CD4-positive, alpha-beta T cell treated with Interleukin-10 for 1 hour (primary cell): ENCODE data around the gene CXCR4.

ENCODE experiments used
- DNase-seq: peaks from one replicate; pipeline ENCODE4 v3.0.0-alpha.2; 2020

The CXCR4 gene

DNA sequence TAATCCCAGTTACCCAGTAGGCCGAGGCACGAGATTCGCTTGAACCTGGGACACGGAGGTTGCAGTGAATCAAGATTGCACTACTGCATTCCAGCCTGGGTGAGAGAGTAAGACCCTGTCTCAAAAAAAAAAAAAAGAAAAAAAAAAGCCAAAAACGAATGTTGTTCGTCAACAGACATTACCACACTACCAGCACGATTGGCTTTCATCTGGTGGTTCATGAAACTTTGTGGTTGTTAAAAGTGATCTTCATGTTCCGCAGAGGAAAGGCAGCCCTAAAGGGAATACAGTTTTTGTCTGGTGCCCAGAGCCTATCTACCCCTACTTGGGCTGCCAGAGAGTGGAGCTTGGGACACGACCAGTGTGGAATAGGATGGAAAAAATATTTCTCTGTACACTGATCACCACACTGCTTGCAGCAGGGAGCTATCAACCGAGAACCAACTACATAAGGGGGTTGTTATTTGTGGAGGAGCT is 13.6 kb upstream of the CXCR4 start:
- DNase-seq = peak; percentile 83

DNA sequence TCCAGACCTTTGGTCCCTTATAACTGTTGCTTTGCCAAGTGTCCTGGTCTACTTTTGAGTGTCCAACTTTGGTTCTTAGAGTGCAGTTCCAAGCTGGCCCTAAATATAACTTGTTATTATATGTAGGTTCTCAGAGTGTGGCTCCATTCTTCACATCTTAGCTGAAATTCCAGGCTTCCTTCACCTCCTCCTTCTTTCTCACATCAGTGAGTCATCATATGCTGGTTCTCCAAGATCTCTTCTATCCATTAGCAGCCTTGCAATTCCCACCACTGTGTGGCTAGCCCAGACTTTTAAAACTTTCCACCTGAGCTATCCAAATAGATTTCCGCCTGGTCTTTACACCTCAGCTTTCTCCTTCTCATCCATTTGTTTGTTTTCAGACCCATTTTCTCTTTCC is 12.6 kb upstream of the CXCR4 start:
- no peak for DNase-seq

DNA sequence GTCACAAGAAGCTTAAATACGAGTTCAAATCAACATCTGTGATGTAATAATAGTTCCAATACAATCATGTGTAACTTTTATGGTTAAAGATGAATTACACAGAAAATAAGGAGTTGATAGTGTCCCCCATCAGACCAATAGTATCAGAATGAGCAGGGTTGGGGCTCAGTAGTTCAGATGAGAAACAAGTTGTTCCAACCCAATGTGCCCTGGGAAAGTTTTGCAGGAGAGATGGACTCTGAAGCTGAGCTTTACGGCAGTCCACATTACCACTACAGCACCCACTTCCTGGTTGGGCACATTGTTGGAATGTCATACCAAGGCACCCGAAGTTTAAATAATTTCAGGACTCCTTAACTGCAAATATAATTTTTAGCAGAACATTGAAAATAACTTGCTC is 12.1 kb upstream of the CXCR4 start:
- DNase-seq = no peak

DNA sequence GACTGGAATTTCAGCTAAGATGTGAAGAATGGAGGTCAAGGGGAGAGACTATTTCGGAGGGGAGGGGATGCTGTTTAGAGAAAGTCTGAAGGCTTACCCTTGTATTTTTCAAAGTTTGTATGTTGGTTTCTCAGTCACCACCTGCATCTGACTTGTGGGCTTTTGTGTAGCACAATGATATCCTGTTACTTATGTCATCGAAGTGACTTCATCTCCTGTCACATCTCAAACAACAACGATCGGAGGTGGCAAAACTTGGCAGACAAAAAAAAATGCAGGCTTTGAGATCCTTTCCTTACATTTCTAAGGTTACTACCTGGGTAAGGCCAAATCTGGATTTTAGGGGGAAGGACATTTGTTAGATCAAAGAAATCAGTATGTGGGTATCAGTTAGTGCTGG is 11.7 kb upstream of the CXCR4 start:
- DNase-seq = peak; percentile 86

DNA sequence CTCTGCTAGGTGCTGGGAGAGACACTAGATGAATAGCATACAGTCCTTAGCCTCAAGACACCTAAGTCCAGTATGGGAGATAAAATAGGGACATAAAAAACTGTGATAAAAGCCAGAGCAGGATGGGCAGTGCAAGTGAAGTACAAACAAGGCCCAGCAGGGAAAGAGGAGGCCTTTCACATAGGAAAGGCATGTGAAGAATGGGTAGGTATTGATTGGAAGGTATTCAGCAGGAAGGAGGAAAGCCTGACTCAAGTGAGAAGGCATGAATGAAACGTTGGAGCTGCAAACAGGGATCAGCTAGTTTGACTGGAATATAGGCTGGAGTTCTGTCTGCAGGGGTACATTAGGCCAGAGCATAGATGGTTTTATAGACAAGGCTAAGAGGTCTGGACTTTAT is 11.0 kb upstream of the CXCR4 start:
- no peak for DNase-seq

DNA sequence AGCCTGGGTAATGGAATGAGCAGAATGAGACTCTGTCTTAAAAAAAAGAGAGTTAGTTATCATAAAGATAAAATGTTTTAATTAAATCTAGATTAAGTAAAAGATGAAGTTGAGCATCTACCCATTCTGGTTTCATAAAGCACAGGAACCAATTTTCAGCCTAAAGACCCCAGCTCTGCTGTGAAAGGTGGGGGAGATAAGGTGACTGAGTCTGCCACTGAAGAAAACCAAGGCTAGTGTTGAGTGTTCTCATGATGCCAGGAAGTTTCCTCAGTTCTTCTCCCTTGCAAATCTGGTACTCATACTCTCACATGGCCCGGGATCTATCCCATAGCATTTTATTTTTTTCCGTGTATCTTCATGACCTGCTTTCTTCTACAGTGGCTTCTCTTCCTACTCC is 10.4 kb upstream of the CXCR4 start:
- no peak for DNase-seq

DNA sequence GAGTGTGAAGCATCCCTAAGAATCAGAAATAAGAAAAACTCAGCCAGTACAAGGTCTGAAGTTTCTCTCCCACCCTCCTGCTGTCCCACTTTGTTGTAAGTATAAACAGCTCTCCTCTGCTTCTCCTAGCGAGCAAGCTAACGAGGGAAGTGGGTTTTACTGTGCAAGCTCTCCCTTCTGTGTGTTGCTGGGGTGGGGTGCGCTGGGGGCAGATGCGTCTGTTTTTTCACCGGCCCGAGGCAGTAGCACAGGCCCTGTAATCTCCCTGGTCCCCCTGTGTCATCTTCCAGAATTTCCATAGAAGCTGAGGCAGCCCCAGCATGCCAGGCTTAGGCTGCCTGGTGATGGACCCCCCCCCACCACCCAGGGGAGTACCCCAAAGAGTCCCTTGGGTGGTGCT is 9.4 kb upstream of the CXCR4 start:
- DNase-seq = peak; percentile 27

DNA sequence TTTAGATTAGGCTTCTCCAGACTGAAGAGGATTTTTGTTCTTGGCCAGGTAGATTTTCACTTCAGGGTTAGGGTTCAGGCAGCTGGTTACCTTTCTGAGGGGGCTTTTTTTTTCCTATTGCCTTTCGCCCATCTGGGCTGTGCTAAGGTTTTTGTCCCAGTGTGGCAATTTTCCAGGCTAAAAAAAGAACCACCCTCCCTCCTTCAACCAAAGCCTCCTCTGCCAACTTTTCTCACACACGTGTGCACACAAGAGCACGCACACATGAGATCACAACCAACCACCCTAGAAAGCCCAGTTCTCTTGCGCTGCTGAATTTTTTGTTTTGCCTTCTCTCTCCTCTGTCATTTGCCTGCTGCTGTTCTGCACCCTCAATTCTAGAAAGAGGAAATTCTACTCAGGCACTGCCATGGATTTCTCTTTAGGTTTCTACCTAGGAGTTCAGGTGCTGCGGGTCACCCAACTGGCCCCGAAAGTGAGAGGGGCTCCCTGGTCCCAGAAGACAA is 8.5 kb upstream of the CXCR4 start:
- DNase-seq = no peak

DNA sequence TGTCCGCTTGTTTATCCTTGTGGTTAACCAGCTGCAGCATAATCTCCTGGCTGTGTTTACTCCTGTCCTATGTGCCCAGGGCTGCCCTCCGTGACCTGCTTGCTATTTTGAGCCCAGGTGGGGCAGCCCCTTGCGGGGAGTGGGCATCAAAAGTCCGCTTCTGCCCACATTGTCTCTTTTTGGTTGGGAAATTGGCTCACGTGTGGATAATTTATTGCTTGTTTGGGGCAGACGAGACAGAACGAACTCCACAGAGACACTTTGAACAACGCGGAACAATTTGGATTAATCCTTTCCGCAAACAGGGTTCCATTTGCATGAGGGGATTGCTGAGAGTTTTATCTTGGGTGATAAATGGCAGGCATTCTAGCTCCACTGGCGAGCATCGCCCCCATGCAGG is 8.1 kb upstream of the CXCR4 start:
- DNase-seq = no peak

DNA sequence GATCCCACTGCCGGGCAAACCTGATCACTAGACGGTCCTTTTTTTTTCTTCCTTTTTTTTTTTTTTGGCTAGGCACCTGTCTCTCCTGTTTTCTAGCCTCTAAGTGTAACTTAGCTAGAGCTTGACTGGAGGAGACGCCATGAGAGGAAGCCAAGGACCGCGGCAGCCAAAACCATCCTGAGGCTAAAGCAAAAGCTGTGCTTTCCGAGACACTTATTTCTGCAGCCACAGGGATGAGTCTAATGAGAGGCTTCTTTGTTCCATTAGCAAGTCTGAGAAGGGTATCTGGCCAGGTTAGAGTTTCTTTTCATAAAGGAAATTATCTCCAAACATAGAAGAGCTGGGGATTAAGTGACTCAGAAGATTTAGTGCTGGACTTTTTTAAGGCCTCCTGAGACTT is 7.3 kb upstream of the CXCR4 start:
- DNase-seq = no peak

DNA sequence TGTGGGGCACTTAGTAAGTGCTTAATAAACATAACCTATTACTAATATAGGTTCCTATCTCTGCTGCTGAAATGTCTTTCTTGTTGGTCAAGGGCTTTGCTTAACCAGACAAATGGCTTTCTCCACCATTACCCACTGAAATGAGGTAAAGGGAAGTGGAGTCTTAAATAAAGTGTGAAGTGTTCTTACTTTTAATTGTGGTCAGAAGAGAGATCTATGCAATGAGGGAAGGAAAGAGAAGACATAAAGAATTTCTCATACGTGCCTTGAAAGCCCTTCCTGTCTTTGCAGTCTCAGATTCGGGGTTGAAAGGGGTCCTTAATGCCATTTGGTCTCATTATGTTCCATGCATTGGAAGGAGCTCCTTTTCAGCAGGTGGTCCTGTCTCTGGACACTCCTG is 6.9 kb upstream of the CXCR4 start:
- DNase-seq = no peak

DNA sequence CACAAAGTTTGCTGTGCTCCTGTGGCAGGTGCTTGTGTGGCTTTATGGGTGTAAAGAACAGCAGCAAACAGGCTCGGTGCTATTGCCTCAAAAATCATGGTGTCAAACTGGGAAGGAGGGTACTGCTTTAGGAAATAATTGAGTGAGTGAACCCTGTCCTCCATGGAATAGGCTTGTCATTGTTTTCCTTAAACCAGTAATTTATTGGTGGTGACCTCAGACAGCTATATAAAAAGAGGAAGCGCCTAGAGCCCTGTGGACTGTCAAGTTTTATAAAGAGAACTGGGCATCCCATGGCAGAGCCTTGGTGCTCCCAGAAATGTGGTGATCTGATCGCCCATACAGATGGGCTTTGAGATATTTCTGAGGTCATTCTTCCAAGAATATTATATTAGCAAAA is 4.7 kb upstream of the CXCR4 start:
- no peak for DNase-seq

DNA sequence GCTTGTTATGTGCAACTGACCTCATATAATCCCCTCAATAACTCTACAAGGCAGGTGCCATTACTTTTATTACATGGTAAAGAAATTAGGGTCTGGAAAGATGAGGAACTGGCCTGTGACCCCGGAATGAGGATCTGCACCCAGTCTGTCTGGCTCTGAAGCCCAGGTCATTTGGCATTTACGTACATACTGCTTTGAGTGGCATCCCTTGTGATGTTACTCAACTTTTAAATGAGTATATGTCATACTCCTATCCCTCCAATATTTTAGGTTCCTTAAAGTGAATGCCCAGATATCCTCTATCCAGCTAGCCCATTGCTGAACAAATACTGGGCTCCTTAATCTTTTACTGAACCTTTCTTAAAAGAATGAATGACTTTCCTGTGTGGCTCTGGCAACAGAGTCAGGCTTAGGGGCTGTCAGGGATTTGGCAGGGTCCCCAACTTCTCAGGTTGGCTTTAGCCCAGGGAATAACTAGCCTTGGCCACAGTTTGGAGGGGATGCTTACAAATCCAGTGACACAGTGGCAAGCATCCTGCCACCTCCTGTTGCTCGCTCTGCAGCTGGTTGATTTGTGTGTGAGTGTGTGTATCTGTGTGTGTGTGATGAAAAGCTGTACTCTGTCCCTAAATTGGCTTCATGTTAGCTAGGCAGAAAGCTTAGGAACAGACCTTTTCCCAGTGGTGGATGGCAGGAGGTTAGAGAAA is 3.4 kb upstream of the CXCR4 start:
- no peak for DNase-seq

DNA sequence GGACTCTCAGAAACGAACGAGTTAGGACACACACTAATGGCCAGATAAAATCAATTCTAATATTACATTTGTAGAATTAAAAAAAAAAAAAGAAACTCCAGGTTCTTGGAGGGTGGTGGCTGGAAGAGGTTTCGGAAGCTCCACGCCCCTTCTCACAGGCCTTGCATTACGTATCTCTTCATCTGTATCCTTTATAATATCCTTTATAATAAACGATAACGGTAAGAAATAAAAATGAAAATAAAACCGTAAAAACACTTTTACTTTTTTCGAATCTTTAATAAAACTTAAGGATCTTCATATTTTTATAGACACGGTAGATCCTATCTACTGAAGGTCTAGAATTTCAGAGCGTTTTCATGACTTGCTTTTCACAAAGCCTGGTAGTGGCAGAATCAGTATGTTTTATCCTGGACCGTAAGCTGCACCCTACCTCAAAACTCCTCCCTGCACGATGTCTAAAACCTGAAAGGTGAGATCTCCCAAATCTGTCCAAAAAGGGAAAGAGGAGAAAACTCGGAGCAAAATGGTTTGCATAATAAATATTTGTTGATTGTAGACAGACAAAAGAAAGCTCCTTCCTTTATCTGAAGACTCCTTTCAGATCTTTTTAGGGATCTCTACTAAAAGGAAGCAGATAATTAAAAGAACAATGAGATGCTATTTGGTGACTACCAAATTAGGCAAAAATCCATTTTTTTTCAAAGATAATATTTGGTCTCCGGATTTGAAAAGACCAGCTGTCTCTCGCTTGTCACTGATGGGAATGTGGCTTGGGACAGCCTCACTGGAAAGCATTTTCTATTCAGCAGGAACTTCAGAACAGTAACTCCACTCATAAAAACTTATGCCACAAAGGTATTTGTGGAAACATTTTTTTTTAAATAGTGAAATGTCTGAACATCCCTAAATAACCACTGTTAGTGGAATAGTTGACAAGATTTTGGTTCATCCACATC is 2.0 kb upstream of the CXCR4 start:
- no peak for DNase-seq

DNA sequence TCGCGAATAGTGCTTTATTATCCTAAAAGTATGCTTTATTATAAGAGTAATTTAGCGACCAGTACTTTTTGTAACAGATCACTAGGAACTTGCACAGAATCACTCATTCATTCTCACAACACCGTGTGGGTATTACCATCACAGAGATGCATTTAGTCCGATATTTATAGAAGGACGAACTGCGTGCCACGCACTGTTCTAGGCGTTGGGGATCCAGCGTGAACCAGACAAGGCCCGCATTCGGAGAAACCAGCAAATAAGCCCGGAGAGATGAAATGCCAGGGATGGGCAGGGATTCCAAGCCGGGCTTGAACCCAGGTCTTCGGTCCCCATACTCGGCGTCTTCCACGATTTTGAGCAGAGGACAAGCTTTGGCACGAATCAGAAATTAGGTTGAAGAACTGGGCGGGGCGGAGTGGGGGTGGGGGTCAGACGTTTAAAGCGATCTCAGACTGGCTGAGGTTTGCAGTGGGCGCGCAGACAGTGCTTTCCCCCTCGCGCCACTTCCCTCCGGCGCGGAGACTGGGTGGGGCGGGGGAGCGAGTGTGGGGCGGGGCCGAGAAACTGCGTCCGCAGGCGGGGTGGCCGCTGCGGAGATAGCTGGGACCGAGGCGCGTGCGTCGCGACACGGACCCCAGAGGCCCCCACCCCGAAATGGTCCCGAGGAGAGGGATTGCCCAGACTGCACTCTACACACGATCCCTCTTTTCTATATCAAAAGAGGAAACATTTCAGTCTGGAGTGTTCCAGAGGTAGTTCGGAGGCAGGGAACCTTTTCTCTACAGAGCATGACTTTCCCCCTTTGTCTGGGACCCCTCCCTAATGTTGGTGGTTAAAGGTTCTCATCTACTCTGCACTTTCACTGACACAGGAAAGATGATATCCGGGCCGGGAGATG is 1.1 kb upstream of the CXCR4 start:
- peak; percentile 91 for DNase-seq

DNA sequence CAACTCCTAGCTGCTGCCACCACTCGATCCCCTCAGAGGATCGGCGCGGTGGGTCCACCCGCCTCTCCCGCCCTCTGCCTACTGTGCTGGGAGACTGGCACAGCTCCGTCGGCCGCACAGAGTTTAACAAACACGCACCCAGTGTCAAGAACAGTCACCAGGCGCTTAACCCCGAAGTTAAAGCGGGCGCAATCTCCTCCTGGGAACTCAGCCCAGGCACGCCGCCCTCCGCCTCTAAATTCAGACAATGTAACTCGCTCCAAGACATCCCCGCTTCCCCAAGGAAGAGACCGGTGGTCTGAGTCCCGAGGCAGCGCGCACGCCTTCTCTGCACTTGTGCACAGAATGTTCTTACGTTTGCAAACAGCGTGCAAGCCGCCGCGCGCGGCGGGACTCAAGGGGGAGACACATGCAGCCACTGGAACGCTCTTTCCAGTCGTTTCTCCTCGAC is 533 bp downstream of the CXCR4 start:
- peak; percentile 60 for DNase-seq

DNA sequence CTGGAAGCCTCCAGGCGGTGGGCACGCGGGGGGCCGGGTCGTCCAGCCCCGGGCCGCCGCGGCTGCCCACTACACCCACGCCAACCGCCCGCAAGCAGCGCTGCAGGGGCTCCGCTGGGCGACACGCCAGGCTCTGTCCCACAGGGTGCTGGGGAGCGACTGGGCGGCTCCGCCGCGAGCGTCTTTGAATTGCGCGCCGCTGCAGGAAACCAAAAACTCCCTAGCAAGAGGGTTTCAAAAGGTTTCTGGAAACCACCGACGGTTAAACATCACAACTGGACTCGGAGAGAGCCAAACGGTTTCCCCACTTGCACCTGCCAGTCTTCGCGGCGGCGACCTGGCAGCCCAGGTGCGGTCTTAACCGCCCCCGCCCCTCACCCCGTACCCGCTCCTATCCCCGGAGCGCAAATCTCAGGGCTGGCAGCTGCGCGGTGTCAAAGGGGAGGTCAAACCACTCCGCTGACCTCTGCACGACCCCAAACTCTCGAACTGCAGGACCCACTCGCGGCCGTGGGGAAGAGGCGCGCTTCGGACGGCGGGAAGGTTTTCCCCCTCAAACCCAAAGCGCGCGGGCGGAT is 1.0 kb downstream of the CXCR4 start:
- DNase-seq = peak; percentile 87

DNA sequence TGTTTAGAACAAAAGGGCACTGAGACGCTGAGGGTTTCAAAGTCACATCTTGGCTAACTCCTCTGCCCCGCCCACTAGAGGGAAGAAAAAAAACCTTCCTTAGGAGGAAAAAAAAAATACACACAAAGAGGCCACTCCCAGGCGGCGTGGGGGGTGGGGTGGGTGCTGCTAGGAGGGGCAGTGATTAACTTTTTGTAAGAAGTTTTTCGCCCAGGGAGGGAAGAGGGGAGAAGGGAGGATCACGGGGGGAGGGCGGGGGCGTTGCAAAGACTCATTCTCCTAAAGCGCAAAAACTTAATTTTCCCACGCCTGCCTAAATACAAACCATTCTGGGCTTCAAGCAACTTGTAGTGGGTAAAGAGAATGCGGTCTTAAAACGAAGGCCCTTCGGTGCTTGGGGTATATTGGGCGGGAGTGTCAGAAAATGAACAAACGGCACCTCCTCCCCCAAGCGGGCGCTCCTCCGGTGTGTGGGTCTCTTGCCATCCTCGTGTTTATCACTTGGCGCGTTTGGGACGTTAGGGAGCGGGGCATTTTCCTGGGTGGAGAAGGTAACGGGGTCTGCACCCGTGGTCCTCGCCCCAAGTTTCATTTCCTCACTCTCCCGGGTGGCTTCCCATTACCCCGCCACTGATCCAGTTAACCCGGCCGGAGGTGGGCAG is 1.7 kb downstream of the CXCR4 start:
- peak; percentile 85 for DNase-seq

DNA sequence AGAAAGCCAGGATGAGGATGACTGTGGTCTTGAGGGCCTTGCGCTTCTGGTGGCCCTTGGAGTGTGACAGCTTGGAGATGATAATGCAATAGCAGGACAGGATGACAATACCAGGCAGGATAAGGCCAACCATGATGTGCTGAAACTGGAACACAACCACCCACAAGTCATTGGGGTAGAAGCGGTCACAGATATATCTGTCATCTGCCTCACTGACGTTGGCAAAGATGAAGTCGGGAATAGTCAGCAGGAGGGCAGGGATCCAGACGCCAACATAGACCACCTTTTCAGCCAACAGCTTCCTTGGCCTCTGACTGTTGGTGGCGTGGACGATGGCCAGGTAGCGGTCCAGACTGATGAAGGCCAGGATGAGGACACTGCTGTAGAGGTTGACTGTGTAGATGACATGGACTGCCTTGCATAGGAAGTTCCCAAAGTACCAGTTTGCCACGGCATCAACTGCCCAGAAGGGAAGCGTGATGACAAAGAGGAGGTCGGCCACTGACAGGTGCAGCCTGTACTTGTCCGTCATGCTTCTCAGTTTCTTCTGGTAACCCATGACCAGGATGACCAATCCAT is 2.7 kb downstream of the CXCR4 start:
- DNase-seq = no peak

DNA sequence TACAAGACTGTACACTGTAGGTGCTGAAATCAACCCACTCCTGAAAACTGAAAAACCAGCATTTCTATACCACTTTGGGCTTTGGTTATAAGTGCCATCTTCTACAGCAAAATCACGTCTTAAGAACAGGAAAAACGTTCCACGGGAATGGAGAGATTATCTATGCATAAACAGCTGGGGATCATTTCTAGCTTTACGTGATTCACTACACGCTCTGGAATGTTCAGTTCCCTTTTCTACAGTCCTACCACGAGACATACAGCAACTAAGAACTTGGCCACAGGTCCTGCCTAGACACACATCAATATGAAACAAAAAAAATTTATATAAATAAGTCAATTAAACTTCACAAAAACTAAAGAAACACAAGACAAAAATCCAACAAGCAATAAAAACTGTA is 3.6 kb downstream of the CXCR4 start:
- DNase-seq = no peak

DNA sequence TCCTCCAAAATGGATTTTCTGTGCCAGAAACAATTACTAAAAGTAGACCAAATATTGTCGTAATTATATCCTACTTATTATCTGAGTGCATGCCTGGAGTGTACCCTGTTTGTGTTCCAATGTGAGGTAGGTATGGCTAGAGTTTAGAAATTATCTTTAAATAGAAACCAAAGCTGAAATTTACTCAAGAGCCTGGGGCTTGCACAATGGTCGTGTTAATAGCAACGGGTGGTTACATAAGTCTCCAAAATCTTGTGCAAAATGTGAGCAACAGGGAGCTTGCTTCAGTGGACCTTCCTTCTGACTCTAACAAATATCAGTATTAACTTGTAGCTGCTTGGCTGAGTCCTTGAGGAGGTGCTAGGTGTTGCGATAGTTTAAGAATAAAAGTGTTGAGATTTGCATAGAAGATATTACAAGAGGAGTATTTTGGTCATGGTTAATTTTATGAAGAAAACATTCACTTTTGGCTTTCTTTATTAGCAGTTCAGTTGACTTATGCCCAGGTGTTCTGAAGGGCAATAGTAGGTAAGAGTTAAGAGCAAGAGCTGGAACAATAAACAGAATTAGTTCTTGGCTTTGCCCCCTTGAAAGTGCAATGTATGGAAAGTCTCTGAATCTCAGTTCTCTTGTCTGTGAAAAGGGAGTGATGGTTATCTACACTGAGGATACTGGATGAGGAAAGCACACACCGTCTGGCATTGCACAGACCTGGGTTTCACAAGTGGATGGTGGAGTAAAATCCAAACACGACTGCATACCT is 4.6 kb downstream of the CXCR4 start:
- DNase-seq = peak; percentile 29
